ENCODE data around the gene SPACA9. TPM values are rescaled to one million over a fixed set of nuclear protein-coding genes. Genes with fewer than 3 reads are reported as not detected.

SPACA9 gene
- total RNA-seq: 3.5 and 7.6 TPM in 2 replicates

GRCh38 chr9:132878695-132879456, at the start of gene SPACA9:
TSS of gene SPACA9 (plus strand) at chr9:132878898. CDS start at chr9:132883948, 5,050 bp downstream.

GRCh38 chr9:132877824-132878694, 639 bp upstream of the SPACA9 start, which contains the start of gene AK8:
TSS of gene AK8 (minus strand) at chr9:132878284. CDS start at chr9:132878255, 29 bp downstream.

Other genes with a start within 250 kb of the SPACA9 start
- gene DDX31, start 208.9 kb upstream of the SPACA9 start, total RNA-seq: 9.7 and 14.1 TPM in 2 replicates
- gene GTF3C4, start 208.4 kb upstream of the SPACA9 start, total RNA-seq: 14.1 and 14.9 TPM in 2 replicates
- 0.17 and 1.6 TPM in 2 replicates for gene AK8, start 614 bp upstream of the SPACA9 start, total RNA-seq
- gene TSC1, start 65.7 kb downstream of the SPACA9 start, total RNA-seq: 62.4 and 62.9 TPM in 2 replicates
- 0.17 TPM in 1 of 2 replicates, not detected in the other for gene GFI1B, start 99.8 kb downstream of the SPACA9 start, total RNA-seq
- gene GTF3C5, start 152.1 kb downstream of the SPACA9 start, total RNA-seq: 39.0 and 40.7 TPM in 2 replicates
- gene CEL, start 183.1 kb downstream of the SPACA9 start, total RNA-seq: under 0.01 and 0.66 TPM in 2 replicates
- gene RALGDS, start 242.3 kb downstream of the SPACA9 start, total RNA-seq: 16.9 and 32.4 TPM in 2 replicates